H1 (cell line): Measurements from ENCODE around the gene KRT84. TPM values are rescaled to one million over a fixed set of nuclear protein-coding genes. Genes with fewer than 3 reads are reported as not detected.

Experiments
- CTCF ChIA-PET: fragments of 300-600 bp; sonication (Branson Sonifier 250); formaldehyde crosslinking; loops from one replicate; lab custom pipeline; 2021; ENCODE audit not compliant: partially characterized antibody; lab: Charles Lee
- POLR2A ChIA-PET: fragments of 300-600 bp; sonication (Branson Sonifier 250); formaldehyde crosslinking; loops from one replicate; lab custom pipeline; 2021; ENCODE audit warnings: inconsistent platforms; ENCODE audit not compliant: partially characterized antibody; lab: Charles Lee
- DNase-seq, 2 experiments: peaks; one replicate each; pipeline versions ENCODE4 v3.0.0 to v3.0.0-alpha.2; 2010 to 2022; ENCODE audit warnings: low spot score in 2 of 2, low read depth in 1 of 2, mixed read lengths in 1 of 2
- FAIRE-seq: peaks from 2 replicates; lab custom pipeline; 2011; peaks lifted over from hg19 to GRCh38; lab: Jason Lieb, UNC
- H2AFZ ChIP-seq: 2 replicates; pipeline ENCODE4 v1.8.1; 2012; ENCODE audit warnings: low read length, inconsistent platforms
- H2AK5ac ChIP-seq: 2 replicates; pipeline ENCODE4 v1.6.1; 2013; ENCODE audit warnings: low read depth, low read length
- H2BK120ac ChIP-seq: replicated peaks from 2 replicates; pipeline ENCODE3; 2013; ENCODE audit warnings: low read depth, low read length, inconsistent platforms
- H2BK12ac ChIP-seq: 2 replicates; pipeline ENCODE4 v1.6.1; 2013; ENCODE audit warnings: low read depth, low read length
- H2BK15ac ChIP-seq: 2 replicates; pipeline ENCODE4 v1.6.1; 2013; ENCODE audit warnings: low read length
- H2BK20ac ChIP-seq: 2 replicates; pipeline ENCODE4 v1.6.1; 2013; ENCODE audit warnings: low read length
- H2BK5ac ChIP-seq: 2 replicates; pipeline ENCODE4 v1.6.1; 2013; ENCODE audit warnings: low read depth, low read length
- H3K14ac ChIP-seq: 2 replicates; pipeline ENCODE4 v1.6.1; 2013; ENCODE audit warnings: inconsistent platforms; ENCODE audit not compliant: insufficient read length
- H3K18ac ChIP-seq: 2 replicates; pipeline ENCODE4 v1.6.1; 2013; ENCODE audit warnings: low read length; ENCODE audit errors: extremely low read depth
- H3K23ac ChIP-seq: 2 replicates; pipeline ENCODE4 v1.6.1; 2013; ENCODE audit warnings: inconsistent platforms; ENCODE audit not compliant: insufficient read length
- H3K23me2 ChIP-seq: 2 replicates; pipeline ENCODE4 v1.6.1; 2013; ENCODE audit warnings: low read depth, low read length
- H3K27ac ChIP-seq: 2 replicates; pipeline ENCODE4 v1.6.1; 2011; ENCODE audit warnings: low read depth, low read length, inconsistent platforms
- H3K27me3 ChIP-seq, 4 experiments: replicated peaks in 1 of 4; 1 replicate in 1 of 4; 2 replicates in 3 of 4; pipeline versions ENCODE4 v1.6.1 to v1.8.1; 2011 to 2013; ENCODE audit warnings: low read length in 3 of 4, mild to moderate bottlenecking in 3 of 4, inconsistent platforms in 2 of 4, mixed read lengths in 2 of 4, moderate library complexity in 1 of 4; ENCODE audit not compliant: control insufficient read depth in 3 of 4, insufficient read depth in 3 of 4; ENCODE audit errors: extremely low read depth in 1 of 4
- H3K36me3 ChIP-seq, 4 experiments: 2 replicates each; pipeline versions ENCODE4 v1.6.1 to v1.8.1; 2011 to 2013; ENCODE audit warnings: mild to moderate bottlenecking in 4 of 4, low read length in 3 of 4, moderate library complexity in 2 of 4, control low read depth in 1 of 4, inconsistent platforms in 1 of 4; ENCODE audit not compliant: insufficient read depth in 4 of 4, control insufficient read depth in 2 of 4
- H3K4ac ChIP-seq: replicated peaks from 2 replicates; pipeline ENCODE3; 2013; ENCODE audit warnings: low read length, low read depth, mixed read lengths, inconsistent platforms; ENCODE audit not compliant: insufficient read length
- H3K4me1 ChIP-seq, 4 experiments: replicated peaks in 1 of 4; 1 replicate in 1 of 4; 2 replicates in 3 of 4; pipeline versions ENCODE4 v1.6.1 to v1.8.1; 2011 to 2013; ENCODE audit warnings: low read length in 3 of 4, inconsistent platforms in 2 of 4, mixed read lengths in 1 of 4; ENCODE audit not compliant: insufficient read depth in 4 of 4, control insufficient read depth in 3 of 4
- H3K4me2 ChIP-seq, 2 experiments: 2 replicates each; pipeline versions ENCODE4 v1.6.1 to v1.8.1; 2011 to 2013; ENCODE audit warnings: low read depth in 2 of 2, low read length in 2 of 2, control low read depth in 1 of 2, inconsistent platforms in 1 of 2, mild to moderate bottlenecking in 1 of 2; ENCODE audit not compliant: insufficient read depth in 1 of 2
- H3K4me3 ChIP-seq, 4 experiments: fragments of 200-600, 300-600 bp in 1 of 4; sonication (generic), shearing (Covaris generic), sonication (Bioruptor Twin) in 1 of 4; 2 replicates each; pipeline versions ENCODE4 v1.5.1 to v1.8.1; 2011 to 2016; ENCODE audit warnings: low read length in 4 of 4, low read depth in 3 of 4, control low read depth in 2 of 4, inconsistent platforms in 2 of 4, mild to moderate bottlenecking in 2 of 4, mixed read lengths in 1 of 4, moderate library complexity in 1 of 4; ENCODE audit not compliant: insufficient read depth in 2 of 4; ENCODE audit errors: extremely low read depth in 1 of 4
- H3K56ac ChIP-seq: replicated peaks from 2 replicates; pipeline ENCODE3; 2013; ENCODE audit warnings: low read depth, mild to moderate bottlenecking, mixed read lengths, low read length, inconsistent platforms; ENCODE audit not compliant: insufficient read length
- H3K79me1 ChIP-seq: 2 replicates; pipeline ENCODE4 v1.6.1; 2013; ENCODE audit warnings: low read depth, low read length, control low read depth
- H3K79me2 ChIP-seq, 2 experiments: 2 replicates each; pipeline versions ENCODE4 v1.6.1 to v1.8.1; 2012 to 2013; ENCODE audit warnings: low read length in 2 of 2, mild to moderate bottlenecking in 2 of 2, inconsistent platforms in 1 of 2; ENCODE audit not compliant: insufficient read depth in 2 of 2, control insufficient read depth in 1 of 2
- H3K9ac ChIP-seq, 4 experiments: replicated peaks in 1 of 4; 1 replicate in 1 of 4; 2 replicates in 3 of 4; pipeline versions ENCODE4 v1.6.1 to v1.8.1; 2011 to 2013; ENCODE audit warnings: low read depth in 3 of 4, low read length in 3 of 4, control low read depth in 2 of 4, mild to moderate bottlenecking in 2 of 4, moderate library complexity in 2 of 4, inconsistent platforms in 1 of 4; ENCODE audit errors: extremely low read depth in 1 of 4
- H3K9me3 ChIP-seq, 2 experiments: 2 replicates each; pipeline versions ENCODE4 v1.6.1 to v1.8.1; 2012 to 2013; ENCODE audit warnings: mild to moderate bottlenecking in 2 of 2, moderate library complexity in 2 of 2, control low read depth in 1 of 2, inconsistent platforms in 1 of 2, low read depth in 1 of 2, low read length in 1 of 2, mixed read lengths in 1 of 2; ENCODE audit not compliant: insufficient read depth in 2 of 2
- H4K20me1 ChIP-seq, 2 experiments: replicated peaks in 1 of 2; 2 replicates each; pipeline versions ENCODE3 to v1.8.1; 2011 to 2013; ENCODE audit warnings: inconsistent platforms in 2 of 2, low read length in 2 of 2, mild to moderate bottlenecking in 1 of 2; ENCODE audit not compliant: insufficient read depth in 2 of 2, control insufficient read depth in 1 of 2
- H4K5ac ChIP-seq: 2 replicates; pipeline ENCODE4 v1.6.1; 2013; ENCODE audit warnings: low read length, low read depth, mixed read lengths, inconsistent platforms; ENCODE audit not compliant: insufficient read length
- H4K8ac ChIP-seq: 2 replicates; pipeline ENCODE4 v1.8.0; 2013; ENCODE audit warnings: mild to moderate bottlenecking, moderate library complexity, low read length, inconsistent platforms; ENCODE audit not compliant: insufficient read depth; ENCODE audit errors: extremely low read depth
- H4K91ac ChIP-seq: replicated peaks from 2 replicates; pipeline ENCODE3; 2013; ENCODE audit warnings: low read length, mixed read lengths, inconsistent platforms; ENCODE audit not compliant: insufficient read length
- RFX5 ChIP-seq: IDR thresholded peaks from 2 replicates; pipeline ENCODE4 v1.6.1; 2011; ENCODE audit warnings: low read depth, low read length, improper control_type of control experiment, borderline replicate concordance
- TBP ChIP-seq: IDR thresholded peaks from 2 replicates; pipeline ENCODE4 v1.6.1; 2011; ENCODE audit warnings: low read depth, low read length, improper control_type of control experiment
- WGBS, 2 experiments: shearing (Covaris generic) in 1 of 2; methylation state at CpG; one replicate each; pipeline versions ENCODE4 v1.1.6 to v1.1.7; 2013 to 2015; ENCODE audit warnings: low lambda C conversion rate in 2 of 2, mixed read lengths in 2 of 2, inconsistent platforms in 1 of 2, low coverage in 1 of 2, missing lambda C conversion rate in 1 of 2; ENCODE audit not compliant: insufficient replicate concordance in 2 of 2, insufficient coverage in 1 of 2, insufficient read length in 1 of 2; ENCODE audit errors: extremely low coverage in 1 of 2, missing lambda C conversion rate in 1 of 2; 5-methylcytosine and 5-hydroxymethylcytosine counted together
- polyA plus RNA-seq, 7 experiments: library from polyadenylated mRNA; depleted of rRNA in 3 of 7; stranded (reverse) in 5 of 7; unstranded in 2 of 7; fragments of >200 nt in 5 of 7; fragments of 200-250 nt in 2 of 7; gene quantifications; 1 replicate in 5 of 7; 2 replicates in 1 of 7; 4 replicates in 1 of 7; pipeline versions ENCODE4 v1.2.1 to v1.2.3, GENCODE V29; 2011 to 2013; ENCODE audit warnings: missing spikeins in 2 of 7, mixed read lengths in 2 of 7
- total RNA-seq: library from RNA; stranded (reverse); fragmentation: NEBNext Ultra II Directional; extraction: Animal tissue kit (Norgen Biotek cat#: 25700); gene quantifications from 2 replicates; pipeline ENCODE4 v1.2.1, GENCODE V29; 2021

The KRT84 gene
- total and polyA plus RNA-seq, 2 of the 8 experiments (the other 6 are each of a cell fraction or from before 2014, with no cell fraction given) = not detected

DNA sequence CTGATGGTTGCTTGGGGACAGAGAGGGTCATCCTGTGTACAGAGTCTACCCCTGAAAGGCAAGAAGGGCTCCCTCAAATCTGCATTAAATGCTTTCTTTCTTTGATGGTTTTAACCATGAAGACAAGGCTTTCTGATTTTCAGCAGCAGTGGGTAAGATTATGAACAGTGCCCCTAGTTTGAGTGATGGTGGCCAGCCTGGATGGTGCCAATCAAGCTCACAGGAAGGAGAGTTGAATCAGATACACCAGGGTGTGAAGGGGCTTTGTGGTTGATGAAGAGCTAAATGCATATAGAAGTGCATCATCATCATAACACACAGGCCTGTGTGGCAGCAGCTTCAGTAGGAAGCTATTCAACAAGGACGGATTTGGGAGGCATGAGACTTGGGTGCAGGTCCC is 23.9 kb downstream of the KRT84 start:
- CTCF ChIA-PET = interaction anchor here (0.7 to 6.7 kb wide), 49 partner anchors 10 to 523 kb away, joined by 3 to 88 read pairs (median 5); partner anchors contain the start of genes KRT5, KRT80 and KRT84

More for the DNA sequence above, 23.9 kb downstream of the KRT84 start:
- no peak for TF ChIP-seq TBP
- no peak for TF ChIP-seq RFX5
- TF ChIP-seq, all 59 proteins: peak for 0
- 86% methylated on average over 1 of the region's 1 CpG; no CpG with 5 or more reads in 1 of the 2 experiments for WGBS, 2 experiments
- Histone ChIP-seq H2BK12ac (no peak overlapping the region), H4K5ac (no peak overlapping the region), H2BK5ac (no peak overlapping the region), H2AK5ac (no peak overlapping the region), H3K27ac (no peak overlapping the region), H3K4me2 (no peak overlapping the region), H4K20me1 (peaks cover 0 to 1% of the 10 kb centered on the region in 2 experiments), H3K4me1 (no peaks in the 10 kb centered on the region), H3K79me1 (no peaks in the 10 kb centered on the region), H3K56ac (no peak overlapping the region), H3K23me2 (no peaks in the 10 kb centered on the region), H4K91ac (no peak overlapping the region), H3K9me3 (no peaks in the 10 kb centered on the region), H3K23ac (no peak overlapping the region), H3K9ac (no peak overlapping the region), H3K79me2 (no peaks in the 10 kb centered on the region), H4K8ac (no peak overlapping the region), H3K36me3 (no peaks in the 10 kb centered on the region), H2BK120ac (no peak overlapping the region), H3K4me3 (no peak overlapping the region), H3K4ac (no peak overlapping the region), H2BK20ac (no peak overlapping the region), H3K18ac (no peak overlapping the region), H3K14ac (no peak overlapping the region), H3K27me3 (no peaks in the 10 kb centered on the region), H2AFZ (no peak overlapping the region), H2BK15ac (no peak overlapping the region)
- POLR2A ChIA-PET = no interaction called here
- FAIRE-seq (no peak), DNase-seq (no peak)
